Glutamatergic neuron (in vitro differentiated cells): ENCODE measurements around the gene NTM. TPM values are rescaled to one million over a fixed set of nuclear protein-coding genes. Genes with fewer than 3 reads are reported as not detected.

ENCODE experiments used
- DNase-seq: peaks from one replicate; pipeline ENCODE4 v3.0.0; 2022
- H3K27ac Mint-ChIP-seq: one replicate; pipeline ENCODE4 v1.8.0; 2020; ENCODE audit warnings: mild to moderate bottlenecking, mixed read lengths, inconsistent platforms; ENCODE audit not compliant: unreplicated experiment
- H3K27me3 Mint-ChIP-seq: one replicate; pipeline ENCODE4 v1.8.0; 2020; ENCODE audit warnings: mild to moderate bottlenecking, moderate library complexity, mixed read lengths, inconsistent platforms; ENCODE audit not compliant: unreplicated experiment
- H3K36me3 Mint-ChIP-seq: one replicate; pipeline ENCODE4 v1.8.0; 2020; ENCODE audit warnings: mild to moderate bottlenecking, mixed read lengths, inconsistent platforms; ENCODE audit not compliant: unreplicated experiment
- H3K4me1 Mint-ChIP-seq: one replicate; pipeline ENCODE4 v1.8.0; 2020; ENCODE audit warnings: mild to moderate bottlenecking, low read depth, mixed read lengths, inconsistent platforms; ENCODE audit not compliant: unreplicated experiment
- H3K4me3 Mint-ChIP-seq: one replicate; pipeline ENCODE4 v1.8.0; 2020; ENCODE audit warnings: mild to moderate bottlenecking, mixed read lengths, inconsistent platforms; ENCODE audit not compliant: unreplicated experiment
- H3K9me3 Mint-ChIP-seq: one replicate; pipeline ENCODE4 v1.8.0; 2020; ENCODE audit warnings: mild to moderate bottlenecking, moderate library complexity, mixed read lengths, inconsistent platforms; ENCODE audit not compliant: unreplicated experiment
- total RNA-seq: library from RNA; stranded (reverse); fragmentation: NEBNext Ultra II Directional; extraction: Animal tissue kit (Norgen Biotek cat#: 25700); gene quantifications from one replicate; pipeline ENCODE4 v1.2.1, GENCODE V29; 2021; ENCODE audit not compliant: unreplicated experiment
- TF ChIP-seq, protein P1 (sequence below): fragments of 200-600 bp; sonication (generic); IDR thresholded peaks from one replicate; pipeline ENCODE4 v1.5.0; 2021; ENCODE audit not compliant: partially characterized antibody, unreplicated experiment

NTM gene
- total RNA-seq, 1 donor from 2014 or later: 1.2 TPM

DNA sequence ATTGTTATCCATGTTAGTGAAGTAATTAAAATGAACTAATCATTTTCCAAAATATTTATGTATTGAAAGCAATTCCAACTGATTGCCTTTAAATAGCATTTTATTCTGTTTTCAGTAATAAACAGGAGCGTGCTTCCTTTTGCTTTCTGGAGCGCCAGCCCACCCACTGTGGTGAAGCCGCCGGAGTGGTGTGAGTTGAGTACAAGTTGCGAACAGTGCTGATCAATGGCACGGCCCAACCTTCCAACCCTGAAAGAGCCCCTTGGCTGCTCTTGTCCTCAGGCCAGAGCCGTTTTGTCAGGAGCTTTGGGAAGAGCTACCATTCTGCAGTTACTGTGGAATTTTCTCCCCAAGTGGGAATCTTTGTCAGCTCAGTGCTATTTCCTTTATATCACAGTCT, 42.8 kb downstream of the NTM start:
- TF ChIP-seq, protein P1, sequence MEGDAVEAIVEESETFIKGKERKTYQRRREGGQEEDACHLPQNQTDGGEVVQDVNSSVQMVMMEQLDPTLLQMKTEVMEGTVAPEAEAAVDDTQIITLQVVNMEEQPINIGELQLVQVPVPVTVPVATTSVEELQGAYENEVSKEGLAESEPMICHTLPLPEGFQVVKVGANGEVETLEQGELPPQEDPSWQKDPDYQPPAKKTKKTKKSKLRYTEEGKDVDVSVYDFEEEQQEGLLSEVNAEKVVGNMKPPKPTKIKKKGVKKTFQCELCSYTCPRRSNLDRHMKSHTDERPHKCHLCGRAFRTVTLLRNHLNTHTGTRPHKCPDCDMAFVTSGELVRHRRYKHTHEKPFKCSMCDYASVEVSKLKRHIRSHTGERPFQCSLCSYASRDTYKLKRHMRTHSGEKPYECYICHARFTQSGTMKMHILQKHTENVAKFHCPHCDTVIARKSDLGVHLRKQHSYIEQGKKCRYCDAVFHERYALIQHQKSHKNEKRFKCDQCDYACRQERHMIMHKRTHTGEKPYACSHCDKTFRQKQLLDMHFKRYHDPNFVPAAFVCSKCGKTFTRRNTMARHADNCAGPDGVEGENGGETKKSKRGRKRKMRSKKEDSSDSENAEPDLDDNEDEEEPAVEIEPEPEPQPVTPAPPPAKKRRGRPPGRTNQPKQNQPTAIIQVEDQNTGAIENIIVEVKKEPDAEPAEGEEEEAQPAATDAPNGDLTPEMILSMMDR: no peak
- no peaks in the 10 kb centered on the region for H3K36me3 Mint-ChIP-seq

DNA sequence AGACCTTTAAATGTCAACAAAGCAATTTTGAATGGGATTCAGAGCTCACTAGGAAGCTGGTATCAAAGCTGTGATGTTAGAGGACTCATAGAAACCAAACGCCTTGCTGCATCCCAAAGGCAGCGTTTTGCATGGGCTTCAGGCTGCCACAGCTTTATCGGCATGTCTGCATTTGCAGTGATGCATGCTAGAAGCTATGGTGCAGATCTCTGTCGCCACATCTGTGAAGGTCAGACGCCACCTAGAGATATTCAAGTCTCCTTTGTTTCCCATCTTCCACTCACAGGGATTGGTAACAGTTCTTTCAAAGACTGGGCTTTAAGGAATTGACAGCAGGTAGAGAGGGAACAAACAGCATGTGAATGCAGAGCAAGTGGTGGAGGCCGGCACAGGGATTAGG, 47.8 kb downstream of the NTM start:
- Mint-ChIP-seq H3K4me3 (no peak overlapping the region), H3K4me1 (peaks cover 5% of the 10 kb centered on the region), H3K27ac (no peak overlapping the region), H3K36me3 (no peaks in the 10 kb centered on the region), H3K9me3 (no peaks in the 10 kb centered on the region), H3K27me3 (peaks cover 7% of the 10 kb centered on the region)
- TF ChIP-seq, protein P1: no peak
- DNase-seq: no peak

More for the DNA sequence above, 42.8 kb downstream of the NTM start:
- Mint-ChIP-seq H3K4me3 (no peak overlapping the region), H3K4me1 (peaks cover 6% of the 10 kb centered on the region), H3K27ac (no peak overlapping the region), H3K9me3 (no peaks in the 10 kb centered on the region), H3K27me3 (no peaks in the 10 kb centered on the region)
- DNase-seq: no peak

DNA sequence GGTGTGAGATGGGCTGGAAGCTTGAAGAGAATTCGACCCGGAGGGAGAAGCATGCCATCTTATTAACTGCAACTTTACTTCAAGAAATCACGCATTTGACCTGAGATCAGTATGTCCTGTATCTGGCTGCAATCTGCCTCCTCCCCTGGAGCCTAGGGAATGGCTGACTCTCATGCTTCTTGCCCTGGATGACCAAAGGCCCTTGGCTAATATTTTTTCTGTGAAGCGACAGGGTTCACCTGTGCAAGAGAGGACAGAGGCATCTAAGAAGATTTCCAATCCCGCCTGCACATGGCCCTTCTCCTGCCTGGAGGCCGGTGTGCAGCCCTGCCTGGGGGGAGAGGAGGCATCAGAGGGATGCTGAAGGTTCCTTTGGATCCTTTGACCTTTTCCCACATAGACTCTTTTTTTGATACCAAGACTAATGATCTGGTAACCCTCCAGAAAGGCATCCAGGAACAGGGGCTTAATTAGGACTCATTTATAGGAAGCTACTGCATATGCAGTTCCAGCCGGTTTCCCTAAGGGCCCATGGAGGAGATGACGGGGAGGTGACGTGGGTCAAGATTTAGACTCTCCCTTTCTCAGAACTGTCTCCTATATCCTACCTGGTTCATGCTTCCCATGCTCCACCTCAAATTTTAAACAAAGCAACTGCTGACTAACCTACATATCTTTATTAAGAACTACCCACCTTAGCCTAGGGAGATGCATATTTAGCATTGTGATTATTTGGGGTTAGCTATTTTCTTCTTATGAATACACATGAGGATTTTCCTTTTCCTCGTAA, 50.8 kb downstream of the NTM start:
- no peak overlapping the region for H3K4me3 Mint-ChIP-seq
- TF ChIP-seq, protein P1: no peak
- peaks cover 7% of the 10 kb centered on the region for H3K27me3 Mint-ChIP-seq

DNA sequence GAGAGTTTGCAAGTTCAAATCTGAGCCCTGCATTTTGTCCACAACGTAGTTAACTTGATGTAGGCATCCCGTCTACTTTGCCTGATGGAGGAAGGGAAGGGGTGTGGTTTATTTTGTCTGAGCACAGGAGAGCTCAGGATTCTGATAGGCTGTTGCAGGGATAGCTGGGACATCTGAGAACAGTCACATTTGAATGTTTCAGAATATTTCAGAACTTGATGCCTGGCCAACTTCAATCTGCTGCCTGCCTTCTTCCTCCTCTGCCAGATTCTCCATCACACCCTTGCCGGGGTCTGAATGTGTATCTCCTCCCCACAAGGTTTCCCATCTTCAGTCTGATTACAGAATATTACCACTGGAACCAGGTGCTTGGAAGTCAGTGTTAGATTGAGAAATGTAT, 51.6 kb downstream of the NTM start:
- peaks cover 3% of the 10 kb centered on the region for H3K9me3 Mint-ChIP-seq
- H3K27me3 Mint-ChIP-seq: peaks cover 7% of the 10 kb centered on the region
- H3K27ac Mint-ChIP-seq: peak overlapping the region; percentile 19
- no peaks in the 10 kb centered on the region for H3K36me3 Mint-ChIP-seq
- no peak overlapping the region for H3K4me3 Mint-ChIP-seq
- TF ChIP-seq, protein P1: no peak
- DNase-seq: no peak
- H3K4me1 Mint-ChIP-seq: peaks cover 5% of the 10 kb centered on the region

More for the DNA sequence above, 50.8 kb downstream of the NTM start:
- Mint-ChIP-seq H3K9me3 (peaks cover under 1% of the 10 kb centered on the region), H3K4me1 (peaks cover 5% of the 10 kb centered on the region), H3K27ac (no peak overlapping the region), H3K36me3 (no peaks in the 10 kb centered on the region)
- no peak for DNase-seq

DNA sequence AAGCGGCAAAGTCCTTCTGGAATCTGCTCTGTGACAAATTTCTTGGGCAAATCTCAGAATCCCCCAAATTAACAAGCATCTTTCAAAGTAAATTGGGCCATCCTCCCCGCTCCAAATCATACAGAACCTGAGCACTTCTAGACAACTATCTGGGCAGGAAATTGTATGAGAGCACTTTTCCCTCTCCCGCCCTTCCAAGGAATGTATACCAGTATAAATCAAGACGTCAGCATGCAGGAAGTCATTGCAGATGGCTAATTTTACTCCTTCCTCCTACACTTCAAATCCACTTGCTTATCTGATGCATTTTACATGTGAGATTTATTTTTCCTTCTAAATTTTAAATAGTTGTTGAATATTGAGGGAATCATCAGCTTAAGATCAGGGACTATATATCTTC, 52.1 kb downstream of the NTM start:
- no peak for DNase-seq
- H3K27ac Mint-ChIP-seq: no peak overlapping the region
- H3K27me3 Mint-ChIP-seq: peaks cover 7% of the 10 kb centered on the region
- no peaks in the 10 kb centered on the region for H3K36me3 Mint-ChIP-seq
- peaks cover 5% of the 10 kb centered on the region for H3K4me1 Mint-ChIP-seq
- TF ChIP-seq, protein P1: no peak
- H3K9me3 Mint-ChIP-seq: peaks cover 3% of the 10 kb centered on the region
- no peak overlapping the region for H3K4me3 Mint-ChIP-seq
